Ishikawa (cell line): ENCODE measurements around the gene MTUS2.

Experiments used
- CEBPB ChIP-seq: IDR thresholded peaks from 2 replicates; pipeline ENCODE4 v1.6.1; 2012
- CREB1 ChIP-seq: IDR thresholded peaks from 2 replicates; pipeline ENCODE4 v1.6.1; 2012; ENCODE audit warnings: low read depth
- EGR1 ChIP-seq: IDR thresholded peaks from 2 replicates; pipeline ENCODE4 v1.6.1; 2012
- EP300 ChIP-seq: IDR thresholded peaks from 2 replicates; pipeline ENCODE4 v1.6.1; 2012; ENCODE audit warnings: borderline replicate concordance
- FOXM1 ChIP-seq: IDR thresholded peaks from 2 replicates; pipeline ENCODE4 v1.6.1; 2012; ENCODE audit warnings: low read depth, borderline replicate concordance
- NFIC ChIP-seq: IDR thresholded peaks from 2 replicates; pipeline ENCODE4 v1.6.1; 2012
- RAD21 ChIP-seq: IDR thresholded peaks from 2 replicates; pipeline ENCODE4 v1.6.1; 2012; ENCODE audit warnings: low read depth
- TAF1 ChIP-seq: IDR thresholded peaks from 2 replicates; pipeline ENCODE4 v1.6.1; 2012; ENCODE audit warnings: low read depth, mild to moderate bottlenecking
- TCF12 ChIP-seq: IDR thresholded peaks from 2 replicates; pipeline ENCODE4 v1.6.1; 2012; ENCODE audit warnings: low read depth
- TEAD4 ChIP-seq: IDR thresholded peaks from 2 replicates; pipeline ENCODE4 v1.6.1; 2012
- YY1 ChIP-seq: IDR thresholded peaks from 2 replicates; pipeline ENCODE4 v1.6.1; 2012; ENCODE audit warnings: low read depth
- ZBTB7A ChIP-seq: IDR thresholded peaks from 2 replicates; pipeline ENCODE4 v1.6.1; 2012; ENCODE audit warnings: low read depth
- TF ChIP-seq, protein P1 (sequence below): IDR thresholded peaks from 2 replicates; pipeline ENCODE4 v1.6.1; 2012
- TF ChIP-seq, protein P2 (sequence below): IDR thresholded peaks from 2 replicates; pipeline ENCODE4 v1.6.1; 2012; ENCODE audit warnings: low read depth, mild to moderate bottlenecking
- TF ChIP-seq, protein P3 (sequence below): IDR thresholded peaks from 2 replicates; pipeline ENCODE4 v1.6.1; 2012

The MTUS2 gene

DNA sequence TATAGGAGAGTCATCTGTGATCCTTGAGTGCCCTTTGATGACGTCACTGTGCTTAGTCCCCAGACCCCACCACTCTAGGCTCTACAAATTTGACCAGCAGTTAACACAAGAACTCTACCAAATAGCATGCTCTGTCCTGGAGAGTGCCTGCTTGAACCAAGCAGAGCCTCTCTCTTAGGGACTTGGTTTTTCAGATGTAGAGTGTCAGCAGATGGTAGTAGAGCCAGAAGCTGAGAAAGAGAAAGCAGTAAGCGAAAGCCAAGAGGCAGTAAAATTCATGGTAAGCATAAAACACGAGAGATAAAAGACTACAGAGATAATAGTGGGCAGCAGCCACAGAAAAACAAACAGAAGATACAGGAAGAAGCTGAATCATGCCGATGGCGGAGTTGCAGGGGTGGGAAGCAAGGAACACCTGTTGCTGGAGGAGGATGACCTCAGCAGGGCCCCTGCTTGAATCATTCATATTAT, 582.1 kb downstream of the MTUS2 start:
- TF ChIP-seq ZBTB7A (no peak), EGR1 (no peak), CREB1 (no peak), TEAD4 (no peak), TCF12 (no peak), RAD21 (no peak), TAF1 (no peak), EP300 (no peak), FOXM1 (no peak), YY1 (no peak), CEBPB (no peak)
- TF ChIP-seq, protein P1, sequence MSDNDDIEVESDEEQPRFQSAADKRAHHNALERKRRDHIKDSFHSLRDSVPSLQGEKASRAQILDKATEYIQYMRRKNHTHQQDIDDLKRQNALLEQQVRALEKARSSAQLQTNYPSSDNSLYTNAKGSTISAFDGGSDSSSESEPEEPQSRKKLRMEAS, result no peak
- TF ChIP-seq, protein P2, sequence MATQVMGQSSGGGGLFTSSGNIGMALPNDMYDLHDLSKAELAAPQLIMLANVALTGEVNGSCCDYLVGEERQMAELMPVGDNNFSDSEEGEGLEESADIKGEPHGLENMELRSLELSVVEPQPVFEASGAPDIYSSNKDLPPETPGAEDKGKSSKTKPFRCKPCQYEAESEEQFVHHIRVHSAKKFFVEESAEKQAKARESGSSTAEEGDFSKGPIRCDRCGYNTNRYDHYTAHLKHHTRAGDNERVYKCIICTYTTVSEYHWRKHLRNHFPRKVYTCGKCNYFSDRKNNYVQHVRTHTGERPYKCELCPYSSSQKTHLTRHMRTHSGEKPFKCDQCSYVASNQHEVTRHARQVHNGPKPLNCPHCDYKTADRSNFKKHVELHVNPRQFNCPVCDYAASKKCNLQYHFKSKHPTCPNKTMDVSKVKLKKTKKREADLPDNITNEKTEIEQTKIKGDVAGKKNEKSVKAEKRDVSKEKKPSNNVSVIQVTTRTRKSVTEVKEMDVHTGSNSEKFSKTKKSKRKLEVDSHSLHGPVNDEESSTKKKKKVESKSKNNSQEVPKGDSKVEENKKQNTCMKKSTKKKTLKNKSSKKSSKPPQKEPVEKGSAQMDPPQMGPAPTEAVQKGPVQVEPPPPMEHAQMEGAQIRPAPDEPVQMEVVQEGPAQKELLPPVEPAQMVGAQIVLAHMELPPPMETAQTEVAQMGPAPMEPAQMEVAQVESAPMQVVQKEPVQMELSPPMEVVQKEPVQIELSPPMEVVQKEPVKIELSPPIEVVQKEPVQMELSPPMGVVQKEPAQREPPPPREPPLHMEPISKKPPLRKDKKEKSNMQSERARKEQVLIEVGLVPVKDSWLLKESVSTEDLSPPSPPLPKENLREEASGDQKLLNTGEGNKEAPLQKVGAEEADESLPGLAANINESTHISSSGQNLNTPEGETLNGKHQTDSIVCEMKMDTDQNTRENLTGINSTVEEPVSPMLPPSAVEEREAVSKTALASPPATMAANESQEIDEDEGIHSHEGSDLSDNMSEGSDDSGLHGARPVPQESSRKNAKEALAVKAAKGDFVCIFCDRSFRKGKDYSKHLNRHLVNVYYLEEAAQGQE, result no peak
- TF ChIP-seq, protein P3, sequence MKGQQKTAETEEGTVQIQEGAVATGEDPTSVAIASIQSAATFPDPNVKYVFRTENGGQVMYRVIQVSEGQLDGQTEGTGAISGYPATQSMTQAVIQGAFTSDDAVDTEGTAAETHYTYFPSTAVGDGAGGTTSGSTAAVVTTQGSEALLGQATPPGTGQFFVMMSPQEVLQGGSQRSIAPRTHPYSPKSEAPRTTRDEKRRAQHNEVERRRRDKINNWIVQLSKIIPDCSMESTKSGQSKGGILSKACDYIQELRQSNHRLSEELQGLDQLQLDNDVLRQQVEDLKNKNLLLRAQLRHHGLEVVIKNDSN, result no peak

DNA sequence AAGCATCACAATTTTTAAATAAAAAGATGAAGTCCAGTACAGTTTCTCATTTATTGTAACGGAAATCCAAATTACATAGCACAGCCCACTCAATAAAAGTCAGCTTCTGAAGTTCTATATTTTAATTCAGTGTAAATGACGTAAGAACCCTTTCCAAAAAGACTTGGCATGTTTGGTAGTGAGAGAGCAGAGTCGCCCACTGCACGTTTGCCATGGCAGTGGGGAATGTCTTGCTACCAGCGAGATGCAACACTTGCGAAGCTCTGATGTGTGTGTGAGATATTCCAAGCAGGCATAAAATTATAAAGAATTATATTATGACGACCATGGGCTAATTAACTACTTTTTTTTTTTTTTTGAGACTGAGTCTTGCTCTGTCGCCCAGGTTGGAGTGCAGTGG, 585.3 kb downstream of the MTUS2 start:
- TF ChIP-seq, protein P3, result no peak
- TF ChIP-seq YY1, result no peak
- TF ChIP-seq, protein P1, result no peak
- no peak for TF ChIP-seq EGR1
- no peak for TF ChIP-seq TCF12
- no peak for TF ChIP-seq TEAD4
- TF ChIP-seq EP300, result no peak
- TF ChIP-seq, protein P2, result no peak
- no peak for TF ChIP-seq TAF1
- no peak for TF ChIP-seq CREB1
- TF ChIP-seq RAD21, result no peak
- TF ChIP-seq NFIC, result no peak
- TF ChIP-seq ZBTB7A, result no peak
- no peak for TF ChIP-seq FOXM1
- TF ChIP-seq CEBPB, result no peak

DNA sequence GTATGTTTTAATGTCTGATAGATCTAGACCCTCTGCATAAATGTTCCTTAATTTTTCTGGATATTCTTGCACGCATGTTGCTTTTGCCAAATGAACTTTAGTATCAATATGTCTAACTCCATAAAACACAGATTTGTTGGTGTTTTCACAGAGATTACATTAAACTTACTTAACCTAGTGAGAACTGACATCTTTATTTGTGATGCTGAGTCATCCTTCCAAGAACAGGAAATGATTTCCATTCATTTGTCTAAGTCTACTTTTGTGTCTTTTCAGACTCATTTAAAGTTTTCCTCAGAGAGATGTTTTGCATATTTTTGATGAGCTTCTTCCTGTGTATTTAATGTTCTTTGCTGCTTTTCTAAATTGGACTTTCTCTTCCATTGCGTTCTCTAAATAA, 591.3 kb downstream of the MTUS2 start:
- TF ChIP-seq RAD21, result no peak
- TF ChIP-seq TAF1, result no peak
- TF ChIP-seq, protein P3, result no peak
- TF ChIP-seq, protein P1, result no peak
- no peak for TF ChIP-seq TCF12
- no peak for TF ChIP-seq TEAD4
- TF ChIP-seq CREB1, result no peak
- TF ChIP-seq, protein P2, result no peak
- TF ChIP-seq ZBTB7A, result no peak
- no peak for TF ChIP-seq NFIC
- no peak for TF ChIP-seq YY1
- TF ChIP-seq EP300, result no peak
- TF ChIP-seq EGR1, result no peak
- no peak for TF ChIP-seq FOXM1
- TF ChIP-seq CEBPB, result no peak

DNA sequence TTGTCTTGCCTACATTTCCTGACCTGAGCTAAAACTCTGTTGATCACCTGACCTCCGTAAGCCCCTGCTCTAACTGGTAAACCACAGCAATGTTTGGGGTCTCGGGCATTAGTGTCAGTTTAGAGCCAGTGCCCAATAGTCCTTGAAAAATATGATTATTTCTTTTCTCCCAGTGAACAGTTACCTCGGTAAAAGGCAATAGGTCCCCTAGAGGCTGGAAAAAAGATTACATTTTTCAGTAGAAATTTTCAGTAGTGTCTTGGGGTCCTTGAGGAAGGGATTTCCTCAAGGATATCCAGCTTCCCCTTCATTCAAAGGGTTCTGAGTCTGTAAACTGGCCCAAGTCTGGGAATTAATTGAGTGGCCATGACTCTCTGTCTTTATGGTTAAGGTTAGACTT, 597.9 kb downstream of the MTUS2 start:
- TF ChIP-seq TCF12 (no peak), RAD21 (no peak), TAF1 (no peak), CEBPB (no peak), CREB1 (no peak), YY1 (no peak), EGR1 (no peak), NFIC (no peak), TEAD4 (no peak), FOXM1 (no peak), EP300 (no peak), ZBTB7A (no peak)
- TF ChIP-seq, protein P3, result no peak
- TF ChIP-seq, protein P2, result no peak
- TF ChIP-seq, protein P1, result no peak
